Endothelial cell (in vitro differentiated cells): ENCODE data around the gene LRRC26. TPM values are rescaled to one million over a fixed set of nuclear protein-coding genes. Genes with fewer than 3 reads are reported as not detected.
A peak's percentile ranks its signal among the peaks of the same experiment; 100 is the strongest.

ENCODE experiments used
- DNase-seq: peaks from one replicate; pipeline ENCODE4 v3.0.0; 2021; ENCODE audit warnings: low spot score
- H3K27ac Mint-ChIP-seq: one replicate; pipeline ENCODE4 v1.8.0; 2021; ENCODE audit warnings: mixed read lengths, inconsistent platforms; ENCODE audit not compliant: unreplicated experiment
- H3K27me3 Mint-ChIP-seq: one replicate; pipeline ENCODE4 v1.8.0; 2021; ENCODE audit warnings: mild to moderate bottlenecking, moderate library complexity, mixed read lengths, inconsistent platforms; ENCODE audit not compliant: unreplicated experiment
- H3K36me3 Mint-ChIP-seq: one replicate; pipeline ENCODE4 v1.8.0; 2021; ENCODE audit warnings: mild to moderate bottlenecking, low read depth, mixed read lengths, inconsistent platforms; ENCODE audit not compliant: unreplicated experiment
- H3K4me1 Mint-ChIP-seq: one replicate; pipeline ENCODE4 v1.8.0; 2021; ENCODE audit warnings: mild to moderate bottlenecking, mixed read lengths, inconsistent platforms; ENCODE audit not compliant: unreplicated experiment
- H3K4me3 Mint-ChIP-seq: one replicate; pipeline ENCODE4 v1.8.0; 2021; ENCODE audit warnings: mild to moderate bottlenecking, mixed read lengths, inconsistent platforms; ENCODE audit not compliant: unreplicated experiment
- H3K9me3 Mint-ChIP-seq: one replicate; pipeline ENCODE4 v1.8.0; 2021; ENCODE audit warnings: mixed read lengths, inconsistent platforms; ENCODE audit not compliant: unreplicated experiment
- CTCF ChIP-seq: fragments of 200-600 bp; sonication (generic); IDR thresholded peaks from one replicate; pipeline ENCODE4 v1.5.0; 2021; ENCODE audit warnings: antibody characterized with exemption; ENCODE audit not compliant: unreplicated experiment
- total RNA-seq: library from RNA; stranded (reverse); fragmentation: NEBNext Ultra II Directional; extraction: Animal tissue kit (Norgen Biotek cat#: 25700); gene quantifications from one replicate; pipeline ENCODE4 v1.2.1, GENCODE V29; 2021; ENCODE audit not compliant: unreplicated experiment

The LRRC26 gene
- total RNA-seq, 1 donor from 2014 or later: not detected

DNA sequence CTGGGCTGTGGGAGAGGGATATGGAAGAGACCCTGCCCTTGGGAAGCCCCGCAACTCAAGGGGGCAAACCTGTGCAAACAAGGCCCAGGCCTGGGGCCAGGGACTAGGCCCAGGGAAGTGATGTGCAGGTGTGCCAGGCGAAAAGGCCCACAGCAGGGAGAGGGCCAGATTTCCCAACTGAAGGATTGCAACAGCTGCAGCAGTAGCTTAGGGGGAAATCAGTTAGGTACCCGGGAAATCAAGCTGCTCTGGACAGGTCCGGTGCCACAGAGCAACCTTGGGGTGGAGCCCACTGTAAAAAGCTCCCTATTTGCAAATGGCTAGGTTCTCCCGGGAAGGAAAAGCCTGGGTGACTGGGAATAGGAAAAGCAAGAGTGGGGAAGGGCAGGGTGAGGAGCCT, 20.5 kb downstream of the LRRC26 start:
- Mint-ChIP-seq H3K4me1 (no peaks in the 10 kb centered on the region), H3K4me3 (no peak overlapping the region), H3K27ac (no peak overlapping the region), H3K27me3 (peaks cover 10% of the 10 kb centered on the region), H3K36me3 (no peaks in the 10 kb centered on the region), H3K9me3 (no peaks in the 10 kb centered on the region)
- no peak for TF ChIP-seq CTCF
- DNase-seq: no peak

DNA sequence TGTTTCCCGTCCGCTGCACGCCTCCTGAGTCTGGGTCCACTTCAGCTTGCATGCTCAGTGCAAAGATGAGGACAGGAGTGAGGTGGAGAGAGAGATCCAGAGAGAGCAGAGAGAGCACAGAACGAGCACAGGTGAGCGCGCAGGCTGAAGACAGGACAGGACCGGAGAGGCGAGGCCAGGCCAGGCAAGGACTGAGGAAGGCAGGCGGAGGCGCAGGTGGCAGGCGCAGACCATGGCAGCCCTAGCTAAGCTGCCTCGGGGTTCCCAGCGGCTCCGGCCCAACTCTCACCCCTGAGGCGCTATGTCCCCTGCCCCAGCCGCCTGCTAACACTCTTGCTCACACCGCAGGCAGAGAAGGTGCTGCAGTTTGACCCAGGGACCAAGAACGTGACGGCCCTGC, 21.2 kb downstream of the LRRC26 start:
- DNase-seq: no peak
- peaks cover 14% of the 10 kb centered on the region for H3K27me3 Mint-ChIP-seq
- no peak overlapping the region for H3K4me3 Mint-ChIP-seq
- H3K36me3 Mint-ChIP-seq: no peaks in the 10 kb centered on the region
- no peak for TF ChIP-seq CTCF
- no peak overlapping the region for H3K27ac Mint-ChIP-seq
- no peaks in the 10 kb centered on the region for H3K9me3 Mint-ChIP-seq
- H3K4me1 Mint-ChIP-seq: no peaks in the 10 kb centered on the region

- TF ChIP-seq CTCF: no peak
- H3K4me1 Mint-ChIP-seq: no peaks in the 10 kb centered on the region
- no peaks in the 10 kb centered on the region for H3K9me3 Mint-ChIP-seq
- no peak for DNase-seq
- H3K4me3 Mint-ChIP-seq: peak overlapping the region; percentile 25
- peaks cover 17% of the 10 kb centered on the region for H3K27me3 Mint-ChIP-seq
- no peak overlapping the region for H3K27ac Mint-ChIP-seq
- no peaks in the 10 kb centered on the region for H3K36me3 Mint-ChIP-seq
Observed at GRCh38 chr9:137148242-137148641, 21.6 kb downstream of the LRRC26 start.

GRCh38 chr9:137147793-137148160, 22.1 kb downstream of the LRRC26 start:
- DNase-seq: no peak
- H3K9me3 Mint-ChIP-seq: no peaks in the 10 kb centered on the region
- no peaks in the 10 kb centered on the region for H3K4me1 Mint-ChIP-seq
- peak overlapping the region; percentile 25 for H3K4me3 Mint-ChIP-seq
- no peak for TF ChIP-seq CTCF
- H3K27me3 Mint-ChIP-seq: peaks cover 17% of the 10 kb centered on the region
- no peaks in the 10 kb centered on the region for H3K36me3 Mint-ChIP-seq
- no peak overlapping the region for H3K27ac Mint-ChIP-seq

DNA sequence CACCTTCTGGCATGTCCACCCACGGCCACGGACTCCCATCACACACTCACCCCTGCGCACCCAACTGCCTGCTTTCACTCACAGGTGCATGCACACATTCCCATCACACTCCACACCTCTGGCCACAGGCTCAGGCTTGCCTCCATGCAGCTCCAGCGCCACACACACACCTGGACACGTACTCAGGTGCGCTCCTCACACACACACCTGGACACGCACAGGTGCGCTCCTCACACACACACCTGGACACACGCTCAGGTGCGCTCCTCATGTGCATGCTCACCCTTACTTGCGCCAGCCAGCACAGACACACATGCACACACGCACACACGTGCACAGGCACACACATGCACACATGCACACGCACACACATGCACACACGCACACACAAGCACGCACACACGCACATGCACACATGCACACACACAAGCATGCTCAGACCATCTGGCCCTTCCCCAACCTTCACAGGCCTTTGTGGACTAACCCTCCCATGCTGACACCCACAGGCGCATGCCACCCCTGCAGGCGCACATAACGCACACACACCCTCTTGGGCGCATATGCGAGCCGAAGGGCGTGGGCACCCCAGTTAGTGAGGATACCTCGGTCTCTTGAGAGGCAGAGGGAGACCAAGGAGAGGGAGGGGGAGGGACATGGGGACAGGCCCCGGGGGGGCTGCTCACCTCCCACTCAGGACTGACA, 22.6 kb downstream of the LRRC26 start:
- H3K36me3 Mint-ChIP-seq: peaks cover 3% of the 10 kb centered on the region
- H3K9me3 Mint-ChIP-seq: no peaks in the 10 kb centered on the region
- H3K4me3 Mint-ChIP-seq: no peak overlapping the region
- TF ChIP-seq CTCF: no peak
- H3K4me1 Mint-ChIP-seq: peaks cover 2% of the 10 kb centered on the region
- DNase-seq: no peak
- peaks cover 19% of the 10 kb centered on the region for H3K27me3 Mint-ChIP-seq
- no peak overlapping the region for H3K27ac Mint-ChIP-seq
